NB4 (cell line): ENCODE data around the gene POLR2H.

Experiments used
- CTCF ChIP-seq: IDR thresholded peaks from one replicate; pipeline ENCODE4 v1.5.1; 2012; ENCODE audit warnings: low read depth, low read length
- MAX ChIP-seq: IDR thresholded peaks from 2 replicates; pipeline ENCODE4 v1.6.1; 2011; ENCODE audit warnings: low read depth, low read length
- MYC ChIP-seq: IDR thresholded peaks from 2 replicates; pipeline ENCODE4 v1.6.1; 2011; ENCODE audit warnings: low read depth, low read length
- POLR2A ChIP-seq: IDR thresholded peaks from 2 replicates; pipeline ENCODE4 v1.6.1; 2011; ENCODE audit warnings: mild to moderate bottlenecking; ENCODE audit not compliant: insufficient read length; ENCODE audit errors: extremely low read depth

GRCh38 chr3:184352897-184353545 is 8.5 kb upstream of the POLR2H start:
- TF ChIP-seq CTCF: no peak
- TF ChIP-seq POLR2A: no peak
- no peak for TF ChIP-seq MAX
- TF ChIP-seq MYC: no peak
